ENCODE data around the gene PXT1.

The PXT1 gene

DNA sequence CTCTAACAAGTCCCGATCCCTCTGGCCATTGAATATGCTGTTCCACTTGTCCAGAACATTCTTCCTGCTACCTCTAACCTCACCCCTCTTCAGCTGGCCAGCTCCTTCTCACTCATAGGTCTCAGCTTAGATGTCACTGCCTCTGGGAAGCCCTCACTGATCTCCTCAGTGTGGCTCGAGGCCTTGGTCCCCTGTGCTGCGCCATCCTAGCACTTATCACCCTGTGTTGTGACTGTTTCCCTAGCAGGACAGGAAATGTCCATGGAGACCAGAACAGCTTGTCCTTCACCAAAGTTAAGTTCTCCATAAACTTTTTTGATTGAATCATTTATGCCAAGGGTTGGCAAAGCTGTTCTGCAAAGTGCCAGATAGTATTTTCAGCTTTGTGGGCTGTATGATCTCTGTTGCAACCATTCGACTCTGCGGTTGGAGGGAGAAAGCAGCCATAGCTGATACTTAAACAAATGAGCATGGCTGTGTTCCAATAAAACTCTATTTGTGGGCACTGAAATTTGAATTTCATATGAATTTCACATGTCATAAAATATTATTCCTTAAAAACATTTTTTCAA, 99.5 kb downstream of the PXT1 start:
- DNase-seq: no peak

DNA sequence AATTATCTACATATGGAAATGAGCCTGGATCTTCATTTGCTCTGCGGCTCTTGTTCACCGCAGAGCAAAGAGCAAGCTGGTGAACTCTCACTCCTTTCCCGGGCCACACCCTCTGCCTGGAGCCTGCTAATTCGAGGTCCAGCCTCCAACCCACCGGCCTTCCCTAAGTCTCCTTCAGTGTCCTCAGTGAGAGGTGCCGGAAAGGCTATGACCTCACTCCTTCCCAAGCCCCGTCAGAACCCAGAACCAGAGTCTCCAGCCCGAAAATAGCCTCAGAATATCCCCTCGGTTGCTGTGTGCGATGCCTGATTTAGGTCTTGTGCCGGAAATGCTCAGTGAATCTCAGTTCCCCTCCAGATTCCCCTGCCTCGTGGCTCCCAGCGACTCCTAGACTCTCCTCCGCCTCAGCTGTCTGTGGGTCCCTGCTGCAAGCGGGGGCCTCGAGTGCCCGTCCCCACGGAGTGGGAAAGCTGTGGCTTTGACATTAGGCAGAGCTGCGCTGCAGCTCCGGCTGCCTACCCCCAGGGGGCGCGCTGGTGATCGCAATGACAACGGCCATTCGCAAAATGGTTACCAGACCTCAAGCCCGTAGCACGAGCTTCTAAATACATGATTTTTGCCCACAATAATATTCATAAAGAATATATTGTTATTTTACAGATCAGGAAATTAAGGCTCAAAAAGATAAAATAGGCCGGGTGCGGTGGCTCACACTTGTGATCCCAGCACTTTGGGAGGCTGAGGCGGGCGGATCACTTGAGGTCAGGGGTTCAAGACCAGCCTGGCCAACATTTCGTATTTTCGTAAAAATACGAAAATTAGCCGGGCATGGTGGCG, 101.8 kb downstream of the PXT1 start:
- peak; percentile 81 for DNase-seq
